ENCODE measurements around the gene PCDHA10.

- TF ChIP-seq OSR1 (CRISPR knock-in tag; IDR thresholded peaks at IDR 0.05) = no peak
- TF ChIP-seq PATZ1 (CRISPR knock-in tag; IDR thresholded peaks at IDR 0.05; ENCODE audit: borderline replicate concordance) = no peak
These were observed 27.9 kb upstream of the PCDHA10 start, which contains the start of gene PCDHA6 for GRCh38 chr5:140827704-140828361.
